ENCODE data around the gene IMPA2.
A peak's percentile ranks its signal among the peaks of the same experiment; 100 is the strongest.

Gene IMPA2

DNA sequence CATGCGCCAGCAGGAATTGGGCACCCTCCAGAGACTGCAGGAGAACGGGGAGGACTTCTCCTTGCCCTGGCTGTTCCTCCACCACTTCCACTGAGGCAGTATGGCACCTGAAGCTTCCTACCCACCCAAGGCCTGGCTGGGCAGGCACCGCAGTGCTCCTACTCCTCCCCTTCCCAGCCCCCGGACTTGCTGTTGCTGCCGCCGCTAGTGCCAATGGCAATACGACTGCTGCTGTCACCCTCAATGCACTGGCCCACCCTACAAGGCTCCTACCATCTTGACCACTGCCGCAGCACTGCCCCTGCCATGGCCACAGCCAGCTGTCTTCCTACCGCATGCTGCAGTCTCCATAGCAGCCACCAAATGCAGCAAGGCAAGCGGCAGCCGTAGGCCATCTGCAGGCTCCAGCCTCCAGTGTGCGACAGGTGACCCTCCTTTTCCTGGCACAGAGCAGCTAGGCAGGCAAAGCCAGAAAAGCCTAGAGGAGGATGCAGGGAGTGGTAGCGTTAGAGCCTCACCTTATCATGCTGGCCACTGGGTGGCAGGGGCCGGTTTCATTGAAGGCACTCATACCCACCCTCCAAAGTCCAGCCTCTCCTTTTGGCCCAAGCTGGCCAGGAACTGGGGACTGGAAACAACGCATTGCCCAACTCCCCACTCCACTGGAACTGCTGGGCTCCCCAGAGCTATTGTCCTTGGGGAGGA, 64.9 kb downstream of the IMPA2 start:
- DNase-seq, result no peak

DNA sequence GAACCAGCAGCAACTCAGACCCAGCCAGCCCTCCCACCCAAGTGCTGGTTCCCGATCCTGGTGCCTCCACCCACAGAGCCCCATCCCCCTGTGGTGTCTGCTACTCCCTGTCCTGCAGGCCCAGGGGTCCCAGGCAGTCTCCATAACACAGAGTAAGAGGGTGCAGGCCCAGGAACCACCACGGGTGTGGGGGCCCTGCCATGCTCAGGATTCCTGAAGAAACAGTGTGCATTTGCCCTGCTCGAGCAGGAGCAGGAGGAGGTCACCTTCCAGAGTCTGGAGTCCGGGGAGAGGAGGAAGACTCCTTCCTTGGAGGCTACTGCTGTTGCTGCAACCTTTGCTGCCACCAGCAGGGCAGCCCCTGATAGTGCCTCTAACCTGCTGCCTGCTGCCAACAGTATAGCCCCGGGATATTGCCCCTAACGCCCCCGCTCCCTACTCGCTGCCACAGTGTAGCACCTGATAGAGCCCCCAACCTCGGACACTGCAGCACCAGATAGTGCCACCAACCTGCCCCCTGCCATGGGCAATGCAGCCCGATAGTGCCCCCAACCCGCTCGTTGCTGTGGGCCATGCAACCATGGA, 65.5 kb downstream of the IMPA2 start:
- no peak for DNase-seq

DNA sequence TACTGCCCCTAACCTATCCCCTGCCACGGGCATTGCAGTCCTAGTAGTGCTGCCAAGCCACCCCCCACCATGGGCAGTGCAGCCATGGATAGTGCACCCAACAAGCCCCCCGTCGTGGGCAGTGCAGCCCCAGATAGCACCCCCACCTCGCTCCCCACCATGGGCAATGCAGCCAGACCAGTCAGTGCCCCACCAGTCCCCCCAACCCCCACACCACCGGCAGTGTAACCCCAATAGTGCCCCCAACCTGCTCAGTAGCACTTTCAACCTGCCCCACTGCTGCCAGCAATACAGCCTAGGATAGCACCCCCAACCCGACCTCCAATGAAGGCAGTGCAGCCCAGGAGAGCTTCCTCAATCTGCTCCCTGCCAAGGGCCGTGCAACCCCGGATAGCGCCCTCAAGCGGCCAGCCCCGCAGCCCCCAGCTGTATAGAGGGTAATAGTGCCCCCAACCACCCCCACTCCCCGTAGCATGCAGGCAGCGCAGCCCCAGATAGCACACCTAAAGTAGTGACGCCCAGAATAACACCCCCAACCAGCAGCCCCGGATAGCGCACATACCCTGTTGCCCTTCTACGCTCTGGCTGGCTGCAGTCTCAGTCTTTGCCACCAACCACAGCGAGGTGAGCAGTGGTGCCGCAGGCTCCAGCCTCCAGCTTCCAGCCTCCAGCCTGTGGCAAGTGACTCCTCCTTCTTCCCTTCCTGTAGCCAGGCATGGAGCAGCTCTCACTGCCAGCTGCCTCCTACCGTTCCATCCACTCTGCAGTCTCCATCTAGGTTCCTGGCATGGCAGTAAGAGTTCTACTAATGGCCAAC, 66.9 kb downstream of the IMPA2 start:
- peak in 1 of 58 donors; percentile 34 for DNase-seq

DNA sequence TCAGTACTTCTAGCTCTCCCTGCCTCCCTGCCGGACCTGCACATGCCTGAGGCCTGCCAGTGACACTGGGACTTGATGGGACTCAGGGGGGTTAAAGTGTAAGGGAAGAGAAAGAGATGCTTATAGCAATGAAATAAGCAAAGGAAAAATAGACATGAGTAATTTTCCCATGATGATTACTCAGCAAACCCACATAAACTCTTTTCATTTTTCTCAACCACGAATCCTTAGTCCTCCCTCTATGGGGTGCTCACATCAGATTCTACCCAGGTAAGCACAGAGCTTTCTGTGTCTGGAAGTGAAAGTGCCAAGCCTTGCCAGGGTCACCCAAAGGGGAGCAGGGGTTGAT, 67.5 kb downstream of the IMPA2 start:
- no peak for DNase-seq

DNA sequence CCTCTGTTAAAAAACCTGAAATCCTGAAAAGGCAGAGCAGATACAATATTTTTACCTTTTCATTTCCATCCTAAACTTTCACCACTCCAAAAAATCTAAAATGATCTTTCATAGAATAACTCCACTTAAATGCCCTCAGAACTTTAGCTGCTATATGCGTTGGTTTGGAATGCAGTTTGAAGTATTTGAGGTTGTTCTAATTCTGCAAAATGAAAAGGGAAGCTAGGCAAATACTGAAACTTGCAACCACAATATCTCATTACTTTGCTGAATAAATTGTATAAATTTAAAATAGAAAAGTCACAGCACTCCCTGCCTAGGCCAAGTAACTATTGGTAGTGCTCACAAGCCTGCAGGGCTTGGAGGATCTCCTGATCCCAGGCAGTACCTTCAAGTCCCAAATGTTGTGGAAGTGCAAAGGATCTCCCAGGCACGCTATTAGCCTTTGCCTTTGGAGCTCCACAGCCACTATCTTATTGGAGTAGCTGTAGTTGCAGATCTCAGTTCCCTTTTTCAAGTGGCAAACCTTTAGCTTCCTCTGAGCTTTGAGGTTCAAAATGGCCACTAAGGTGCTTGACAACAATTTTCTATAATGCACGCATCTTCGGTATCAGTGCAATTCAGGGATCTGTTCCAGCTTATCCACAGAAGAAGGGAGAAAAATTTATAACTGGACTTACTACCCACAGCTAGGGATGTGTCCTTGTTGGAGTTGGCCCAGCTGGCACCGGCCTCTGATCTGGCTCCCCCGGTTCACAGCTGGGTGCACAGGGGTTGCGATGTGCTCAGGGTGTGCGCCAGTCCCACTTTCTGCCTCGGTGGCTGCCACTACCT, 68.9 kb downstream of the IMPA2 start:
- DNase-seq, result peak in 1 of 58 donors; percentile 22

DNA sequence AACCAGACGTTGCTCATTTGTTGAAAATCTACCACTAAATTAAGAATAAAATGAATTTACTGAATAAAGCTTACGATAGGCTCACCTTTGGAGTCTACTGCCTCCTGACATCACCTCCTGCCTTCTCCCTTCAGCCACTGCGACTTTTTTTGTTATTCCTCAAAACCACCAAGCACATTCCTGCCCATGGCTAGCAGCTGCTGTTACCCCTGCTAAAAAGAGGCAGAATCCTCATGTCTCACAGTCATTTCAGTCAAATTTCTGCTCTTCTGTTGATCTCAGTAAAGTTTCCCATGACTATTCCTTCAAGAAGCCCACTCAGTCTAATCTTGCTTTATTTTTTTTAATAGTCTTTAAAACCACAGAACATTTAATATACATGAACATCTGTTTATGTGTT, 71.6 kb downstream of the IMPA2 start:
- DNase-seq, result no peak

DNA sequence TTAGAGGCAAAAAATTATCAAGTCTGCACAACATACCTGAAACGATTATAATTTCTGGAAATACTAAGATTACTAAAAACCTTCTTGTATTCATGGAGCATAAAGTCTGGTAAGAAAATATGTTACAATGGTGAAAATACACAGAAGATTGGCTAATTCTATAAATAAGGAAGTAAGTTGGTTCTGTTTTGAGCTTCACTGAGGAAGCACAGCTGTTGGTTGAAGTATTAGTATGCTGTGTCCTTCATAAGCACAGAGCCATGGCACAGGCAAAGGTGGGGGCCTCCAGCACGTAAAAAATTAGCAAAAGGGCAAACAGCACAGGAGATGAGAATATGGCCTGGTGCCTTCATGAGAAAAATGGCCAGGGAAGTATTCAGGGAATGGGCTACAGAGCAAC, 72.0 kb downstream of the IMPA2 start:
- DNase-seq, result no peak

DNA sequence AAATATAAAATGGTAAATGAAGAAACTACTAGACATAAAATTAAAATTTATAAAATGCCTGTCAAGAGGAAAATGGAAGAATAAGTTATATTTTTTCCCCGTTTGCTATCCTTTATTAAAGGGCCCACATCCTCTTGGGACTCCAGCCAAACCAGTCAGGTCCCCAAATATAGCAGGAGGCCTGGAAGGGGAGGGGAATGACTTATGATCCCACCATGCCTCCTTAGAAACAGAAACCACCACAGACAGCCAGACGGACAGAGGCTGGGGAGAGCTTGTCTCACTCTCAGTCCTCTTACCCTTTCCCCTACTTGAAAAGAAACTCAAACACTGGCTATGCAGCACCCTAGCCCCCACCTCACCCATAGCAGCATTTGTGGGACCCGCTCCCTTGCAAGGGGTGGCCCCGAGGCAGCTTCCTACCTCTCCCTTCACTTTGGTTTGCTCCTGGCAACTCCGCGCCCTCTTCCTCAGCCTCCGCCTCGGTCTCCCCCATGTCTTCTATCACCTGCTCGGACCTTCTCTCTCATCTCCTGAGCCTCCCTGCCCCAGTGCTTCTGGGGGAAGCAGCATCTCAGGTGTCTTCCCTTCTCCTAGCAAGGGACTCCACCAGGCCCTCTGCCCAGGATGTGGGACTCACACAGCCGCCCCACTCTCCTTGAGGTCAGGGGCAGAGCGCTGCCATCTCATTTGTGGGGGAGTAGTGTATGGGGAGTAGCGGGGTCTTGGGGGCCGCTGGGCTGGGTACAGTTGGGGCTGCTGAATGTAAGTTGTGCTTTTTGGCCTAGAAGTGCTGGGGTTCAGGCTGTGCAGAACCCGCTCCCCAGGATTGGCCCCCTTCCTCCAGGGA, 75.0 kb downstream of the IMPA2 start:
- DNase-seq, result no peak

DNA sequence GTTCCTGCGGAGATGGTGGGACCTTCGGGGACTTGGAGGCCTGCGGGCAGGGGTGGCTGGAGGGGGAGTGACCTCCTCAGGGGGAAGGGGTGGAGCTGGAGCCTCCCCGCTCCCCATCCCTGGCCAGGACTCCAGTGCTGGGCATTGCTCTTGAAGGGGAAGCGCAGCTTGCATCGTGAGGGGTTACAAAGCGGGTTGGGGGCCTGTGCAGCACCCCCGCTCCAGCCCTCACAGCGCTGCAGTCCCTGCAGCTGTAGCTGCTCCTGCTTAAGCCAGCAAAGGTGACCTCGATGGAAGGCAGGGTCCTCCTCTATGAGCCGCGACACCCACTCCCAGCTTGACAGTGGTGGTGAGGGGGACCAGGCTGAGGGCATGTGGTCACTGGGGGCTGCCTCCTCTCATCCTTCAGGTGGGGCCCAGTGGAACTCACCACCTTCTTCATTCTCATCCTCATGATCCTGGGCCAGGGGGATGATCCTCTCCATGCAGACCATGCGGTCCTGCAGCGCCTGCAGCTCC, 75.6 kb downstream of the IMPA2 start:
- no peak for DNase-seq

DNA sequence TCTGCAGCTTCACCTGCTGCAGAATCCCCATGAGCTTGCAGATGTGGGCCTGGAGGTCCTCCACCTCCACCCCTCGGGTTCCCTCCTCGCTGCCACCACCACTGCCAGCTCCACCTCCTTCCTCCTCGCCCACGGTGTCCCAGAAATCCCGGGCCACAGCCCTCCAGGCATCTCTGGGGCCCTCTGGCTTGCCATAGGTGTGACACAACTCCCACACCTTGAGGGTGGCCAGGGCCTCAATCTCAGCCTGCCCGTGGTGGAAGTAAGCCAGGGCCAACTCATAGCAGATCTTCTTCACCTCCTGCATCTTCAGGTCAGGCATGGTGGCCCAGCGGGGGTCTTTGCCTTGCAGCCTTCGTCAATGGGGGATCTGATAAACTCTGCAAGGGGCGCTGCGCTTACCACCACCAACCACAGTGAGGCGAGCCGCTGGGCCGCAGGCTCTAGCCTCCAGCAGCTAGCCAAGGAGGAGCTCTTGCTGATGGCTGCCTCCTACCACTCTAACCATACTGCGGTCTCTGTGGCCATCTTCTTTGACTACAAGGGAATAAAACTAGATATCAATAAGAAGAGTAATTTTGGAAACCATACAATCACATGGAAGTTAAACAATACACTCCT, 76.2 kb downstream of the IMPA2 start:
- no peak for DNase-seq

DNA sequence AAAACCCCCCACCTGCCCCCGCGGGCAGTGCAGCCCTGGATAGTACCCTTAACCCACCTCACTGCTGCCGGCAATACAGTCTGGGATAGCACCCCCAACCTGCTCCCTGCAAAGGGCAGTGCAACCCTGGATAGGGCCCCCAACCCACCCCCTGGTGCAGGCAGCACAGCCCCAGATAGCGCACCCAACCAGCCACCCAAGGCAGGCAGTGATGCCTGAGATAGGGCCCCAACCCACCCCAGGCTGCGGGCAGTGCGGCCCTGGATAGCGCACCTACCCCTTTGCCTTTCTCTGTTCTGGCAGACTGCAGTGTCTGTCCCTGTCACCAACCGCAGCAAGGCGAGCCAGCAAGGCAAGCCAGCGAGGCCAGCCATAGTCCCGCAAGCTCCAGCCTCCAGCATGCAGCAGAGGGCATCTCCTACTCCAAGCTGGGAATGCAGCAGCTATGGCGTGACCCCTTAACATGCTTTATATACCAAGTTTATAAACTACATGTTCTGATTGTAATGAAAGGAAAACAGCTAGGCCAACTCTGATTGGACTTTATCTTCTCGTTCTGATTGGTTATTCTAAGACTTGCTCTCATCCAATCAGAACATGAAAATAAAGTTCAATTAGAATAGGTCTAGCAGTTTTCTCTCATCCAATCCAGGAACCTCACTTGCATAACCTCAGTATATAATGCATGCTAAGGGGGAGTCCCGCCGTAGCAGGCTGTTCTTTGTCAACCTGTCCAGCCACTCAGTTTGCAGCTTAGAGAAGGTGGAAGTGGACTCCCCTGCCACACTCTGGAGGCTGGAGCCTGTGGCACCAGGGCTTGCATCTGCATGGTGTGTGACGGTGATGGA, 78.3 kb downstream of the IMPA2 start:
- DNase-seq, result no peak

DNA sequence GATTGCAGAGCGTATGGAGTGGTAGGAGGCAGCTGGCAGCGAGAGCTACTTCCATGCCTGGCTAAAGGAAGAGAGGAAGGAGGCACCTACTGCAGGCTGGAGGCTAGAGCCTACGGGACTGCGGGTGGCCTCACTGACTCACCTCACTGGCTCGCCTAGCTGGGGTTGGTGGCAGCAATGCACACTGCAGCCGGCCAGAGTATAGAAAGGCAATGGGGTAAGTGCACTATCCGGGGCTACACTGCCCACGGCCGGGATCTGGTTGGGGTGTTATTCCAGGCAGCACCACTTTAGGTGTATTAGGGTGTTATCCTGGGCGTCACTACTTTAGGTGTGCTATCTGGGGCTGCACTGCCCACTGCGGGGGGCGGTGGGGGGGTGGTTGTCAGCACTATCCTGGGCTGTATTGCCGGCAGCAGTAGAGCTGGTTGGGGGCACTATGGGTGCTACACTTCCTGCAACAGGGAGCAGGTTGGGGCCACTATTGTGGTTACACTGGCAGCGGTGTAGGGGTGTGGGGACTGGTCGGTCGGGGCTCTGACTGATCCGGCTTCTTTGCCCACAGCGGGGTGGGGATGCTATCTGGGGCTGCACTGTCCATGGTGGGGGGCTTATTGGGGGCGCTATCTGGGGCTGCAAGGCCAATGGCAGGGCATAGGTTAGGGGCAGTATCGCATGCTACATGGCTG, 79.0 kb downstream of the IMPA2 start:
- peak in 1 of 58 donors; percentile 25 for DNase-seq

DNA sequence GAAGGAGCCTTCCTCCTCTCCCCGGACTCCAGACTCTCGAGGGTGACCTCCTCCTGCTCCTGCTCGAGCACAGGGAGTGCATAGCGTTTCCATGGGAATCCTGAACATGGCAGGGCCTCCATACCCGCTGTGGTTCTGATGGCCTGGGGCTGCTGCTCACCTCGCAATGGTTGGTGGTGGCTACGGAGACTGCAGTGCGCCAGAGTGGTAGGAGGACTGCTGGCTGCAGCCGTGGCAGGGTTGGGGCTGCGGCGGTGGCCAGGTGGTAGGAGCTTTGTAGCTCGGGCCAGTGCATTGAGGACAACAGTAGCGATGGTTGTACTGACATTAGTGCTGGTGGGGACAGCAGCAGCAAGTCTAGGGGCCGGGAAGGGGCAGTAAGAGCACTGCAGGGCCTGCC, 80.4 kb downstream of the IMPA2 start:
- no peak for DNase-seq

DNA sequence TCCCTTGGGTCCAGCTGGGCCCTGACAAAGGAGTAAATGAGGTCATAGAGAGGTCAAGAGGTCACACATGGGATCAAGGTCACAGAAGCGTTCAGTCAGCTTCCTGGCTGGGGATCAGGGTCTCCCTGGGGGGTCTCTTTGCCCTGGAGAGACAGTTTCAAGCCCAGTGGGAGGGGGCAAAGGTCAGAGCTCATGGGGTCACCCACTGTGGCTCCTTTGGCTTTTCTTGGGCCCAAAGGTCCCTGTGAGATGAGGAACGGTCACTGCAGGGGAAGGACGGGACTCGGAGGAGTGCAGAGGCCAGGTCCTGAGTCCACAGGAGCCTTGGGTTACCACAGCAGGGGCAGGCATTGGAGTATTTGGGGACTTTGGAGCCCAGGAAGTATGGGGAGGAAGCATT, 81.7 kb downstream of the IMPA2 start:
- no peak for DNase-seq

DNA sequence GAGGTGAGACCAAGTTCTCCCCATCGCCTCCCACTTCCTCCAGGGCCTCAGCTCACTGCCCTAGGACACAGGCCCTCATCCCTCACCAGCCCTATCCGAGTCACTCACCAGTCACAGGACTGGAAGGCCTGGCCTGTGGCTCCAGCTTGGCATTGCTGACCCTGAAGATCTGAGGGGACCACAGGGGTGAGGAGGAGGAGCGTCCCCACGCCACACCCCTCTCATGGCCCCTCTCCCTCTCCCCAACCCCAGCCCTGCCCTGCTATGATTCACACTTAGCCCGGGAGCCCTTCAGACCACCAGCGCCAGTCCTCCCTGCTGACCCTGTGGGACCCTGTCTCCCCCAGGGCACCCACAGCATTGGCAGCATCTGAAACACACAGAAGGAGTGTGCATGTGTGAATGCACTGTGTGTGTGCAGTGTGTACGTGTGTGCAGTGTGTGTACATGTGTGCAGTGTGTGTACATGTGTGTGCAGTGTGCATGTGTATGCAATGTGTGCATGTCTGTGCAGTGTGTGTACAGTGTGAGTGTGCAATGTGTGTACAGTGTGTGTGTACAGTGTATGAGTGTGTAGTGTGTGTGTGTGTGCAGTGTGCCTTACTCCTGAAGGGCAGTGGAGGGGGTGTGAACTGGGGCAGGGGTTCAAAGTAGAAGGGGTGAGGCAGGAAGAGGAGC, 82.9 kb downstream of the IMPA2 start:
- DNase-seq, result no peak

DNA sequence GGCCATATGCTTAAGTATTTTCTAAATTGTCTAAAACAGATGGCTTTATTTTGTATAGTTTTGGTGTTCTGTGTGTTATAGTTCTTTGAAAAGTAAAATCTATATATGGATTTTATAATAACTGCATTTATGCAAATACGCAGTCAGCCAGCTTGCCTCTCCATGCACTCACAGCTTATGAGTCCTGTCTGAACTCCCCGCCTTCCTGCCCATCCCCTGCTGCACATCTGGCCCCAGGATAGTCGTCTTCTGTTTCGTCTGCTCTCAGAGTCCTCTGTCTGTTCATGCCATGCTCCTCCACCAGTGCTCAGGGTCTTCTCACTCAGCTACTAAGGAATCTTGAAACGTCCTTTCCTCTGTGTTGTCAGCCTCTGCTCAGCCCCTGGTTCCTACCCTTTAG, 84.1 kb downstream of the IMPA2 start:
- no peak for DNase-seq

DNA sequence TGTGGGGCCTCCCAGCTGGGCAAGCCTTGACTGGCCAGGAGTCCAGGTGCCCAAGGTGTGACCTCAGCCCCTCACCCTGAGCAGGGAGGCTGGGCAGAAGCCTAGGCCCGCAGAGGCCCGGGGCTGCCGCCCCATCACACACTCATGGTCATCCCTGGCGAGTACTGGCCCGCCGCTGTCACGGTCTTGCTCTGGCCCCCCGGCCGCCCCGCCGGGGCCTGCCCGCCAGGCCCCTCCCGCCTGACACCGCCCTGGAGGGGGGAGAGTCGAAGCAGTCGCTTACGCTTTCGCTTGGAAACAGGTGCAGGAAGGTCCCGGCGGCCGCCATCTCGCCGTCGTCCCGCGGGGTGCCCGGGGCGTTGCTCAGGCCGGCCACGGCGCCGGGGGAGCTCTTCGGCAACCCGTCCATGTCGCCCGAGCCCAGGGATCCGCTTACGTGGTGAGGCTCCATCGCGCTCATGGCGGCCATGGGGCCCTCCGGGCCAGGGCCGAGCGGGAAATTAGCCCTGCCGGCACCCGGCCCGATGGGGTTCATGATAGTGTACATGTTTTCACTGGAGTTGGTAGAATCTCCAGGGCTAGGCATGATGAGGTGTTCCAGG, 85.7 kb downstream of the IMPA2 start:
- no peak for DNase-seq

Data from anterior cingulate cortex (tissue), 58 donors.